22Rv1 (cell line): Measurements from ENCODE around the gene CEP131.

Source experiments
- ZFX ChIP-seq: fragments of 450-650 bp; IDR thresholded peaks from 2 replicates; pipeline ENCODE4 v1.6.1; 2017; ENCODE audit warnings: antibody characterized with exemption, borderline replicate concordance
- TF ChIP-seq, protein P1 (sequence below): fragments of 450-650 bp; IDR thresholded peaks from 2 replicates; pipeline ENCODE4 v1.5.1; 2017; ENCODE audit warnings: mild to moderate bottlenecking

DNA sequence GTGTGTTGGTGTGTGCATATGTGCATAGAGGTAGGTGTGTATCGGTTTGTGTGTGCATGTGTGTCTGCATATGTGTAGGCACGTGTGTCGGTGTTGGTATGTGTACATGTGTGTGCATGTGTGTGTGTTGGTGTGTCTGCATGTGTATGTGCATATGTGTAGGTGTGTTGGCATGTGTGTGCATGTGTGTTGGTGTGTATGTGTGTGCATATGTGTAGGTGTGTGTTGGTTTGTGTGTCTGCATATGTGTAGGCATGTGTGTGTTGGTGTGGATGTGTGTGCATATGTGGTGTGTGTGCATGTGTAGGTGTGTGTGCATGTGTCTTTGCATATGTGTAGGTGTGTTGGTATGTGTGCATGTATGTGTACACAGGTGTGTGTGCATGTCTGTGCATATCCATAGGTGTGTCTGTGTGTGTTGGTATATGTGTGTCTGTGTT, 52.9 kb downstream of the CEP131 start:
- TF ChIP-seq, protein P1, sequence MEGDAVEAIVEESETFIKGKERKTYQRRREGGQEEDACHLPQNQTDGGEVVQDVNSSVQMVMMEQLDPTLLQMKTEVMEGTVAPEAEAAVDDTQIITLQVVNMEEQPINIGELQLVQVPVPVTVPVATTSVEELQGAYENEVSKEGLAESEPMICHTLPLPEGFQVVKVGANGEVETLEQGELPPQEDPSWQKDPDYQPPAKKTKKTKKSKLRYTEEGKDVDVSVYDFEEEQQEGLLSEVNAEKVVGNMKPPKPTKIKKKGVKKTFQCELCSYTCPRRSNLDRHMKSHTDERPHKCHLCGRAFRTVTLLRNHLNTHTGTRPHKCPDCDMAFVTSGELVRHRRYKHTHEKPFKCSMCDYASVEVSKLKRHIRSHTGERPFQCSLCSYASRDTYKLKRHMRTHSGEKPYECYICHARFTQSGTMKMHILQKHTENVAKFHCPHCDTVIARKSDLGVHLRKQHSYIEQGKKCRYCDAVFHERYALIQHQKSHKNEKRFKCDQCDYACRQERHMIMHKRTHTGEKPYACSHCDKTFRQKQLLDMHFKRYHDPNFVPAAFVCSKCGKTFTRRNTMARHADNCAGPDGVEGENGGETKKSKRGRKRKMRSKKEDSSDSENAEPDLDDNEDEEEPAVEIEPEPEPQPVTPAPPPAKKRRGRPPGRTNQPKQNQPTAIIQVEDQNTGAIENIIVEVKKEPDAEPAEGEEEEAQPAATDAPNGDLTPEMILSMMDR = no peak
- no peak for TF ChIP-seq ZFX
